KMS-11 (cell line): ENCODE results near the gene ZNF554.

Experiments
- H2AFZ ChIP-seq: fragments of 200-600 bp; sonication (generic); 2 replicates; pipeline ENCODE4 v1.6.1; 2016; ENCODE audit warnings: antibody characterized with exemption, mixed run types, low read depth
- H3K27ac ChIP-seq: fragments of 200-600 bp; sonication (generic); 2 replicates; pipeline ENCODE4 v1.6.1; 2016; ENCODE audit warnings: mild to moderate bottlenecking, mixed run types
- H3K27me3 ChIP-seq: fragments of 200-600 bp; sonication (generic); 2 replicates; pipeline ENCODE4 v1.6.1; 2017; ENCODE audit warnings: mild to moderate bottlenecking, low read depth, mixed run types, moderate library complexity; ENCODE audit not compliant: insufficient read depth
- H3K36me3 ChIP-seq: fragments of 200-600 bp; sonication (generic); 2 replicates; pipeline ENCODE4 v1.6.1; 2017; ENCODE audit warnings: mild to moderate bottlenecking, mixed run types; ENCODE audit not compliant: insufficient read depth
- H3K4me1 ChIP-seq: fragments of 200-600 bp; sonication (generic); 2 replicates; pipeline ENCODE4 v1.6.1; 2016; ENCODE audit warnings: mild to moderate bottlenecking, low read depth, mixed run types; ENCODE audit not compliant: poor library complexity, severe bottlenecking
- H3K4me2 ChIP-seq: fragments of 200-600 bp; sonication (generic); 2 replicates; pipeline ENCODE4 v1.7.0; 2016; ENCODE audit warnings: mild to moderate bottlenecking, mixed run types
- H3K4me3 ChIP-seq: fragments of 200-600 bp; sonication (generic); IDR thresholded peaks from 2 replicates; pipeline ENCODE4 v1.6.1; 2017; ENCODE audit warnings: low read depth, low read length, mixed read lengths; ENCODE audit not compliant: insufficient read depth
- H3K79me2 ChIP-seq: fragments of 200-600 bp; sonication (generic); 2 replicates; pipeline ENCODE4 v1.6.1; 2016; ENCODE audit warnings: low read depth, mixed run types; ENCODE audit not compliant: insufficient read depth
- H3K9ac ChIP-seq: fragments of 200-600 bp; sonication (generic); 2 replicates; pipeline ENCODE4 v1.6.1; 2016; ENCODE audit warnings: mild to moderate bottlenecking, mixed run types
- H4K20me1 ChIP-seq: fragments of 200-600 bp; sonication (generic); 2 replicates; pipeline ENCODE4 v1.6.1; 2016; ENCODE audit warnings: mild to moderate bottlenecking, mixed run types; ENCODE audit not compliant: insufficient read depth
- TF ChIP-seq, protein P1 (sequence below): fragments of 200-600 bp; sonication (generic); conservative IDR thresholded peaks from 2 replicates; pipeline ENCODE4 v1.6.1; 2017; ENCODE audit warnings: low read depth, mild to moderate bottlenecking, antibody characterized with exemption, low read length, moderate library complexity, mixed read lengths

ZNF554 gene

DNA sequence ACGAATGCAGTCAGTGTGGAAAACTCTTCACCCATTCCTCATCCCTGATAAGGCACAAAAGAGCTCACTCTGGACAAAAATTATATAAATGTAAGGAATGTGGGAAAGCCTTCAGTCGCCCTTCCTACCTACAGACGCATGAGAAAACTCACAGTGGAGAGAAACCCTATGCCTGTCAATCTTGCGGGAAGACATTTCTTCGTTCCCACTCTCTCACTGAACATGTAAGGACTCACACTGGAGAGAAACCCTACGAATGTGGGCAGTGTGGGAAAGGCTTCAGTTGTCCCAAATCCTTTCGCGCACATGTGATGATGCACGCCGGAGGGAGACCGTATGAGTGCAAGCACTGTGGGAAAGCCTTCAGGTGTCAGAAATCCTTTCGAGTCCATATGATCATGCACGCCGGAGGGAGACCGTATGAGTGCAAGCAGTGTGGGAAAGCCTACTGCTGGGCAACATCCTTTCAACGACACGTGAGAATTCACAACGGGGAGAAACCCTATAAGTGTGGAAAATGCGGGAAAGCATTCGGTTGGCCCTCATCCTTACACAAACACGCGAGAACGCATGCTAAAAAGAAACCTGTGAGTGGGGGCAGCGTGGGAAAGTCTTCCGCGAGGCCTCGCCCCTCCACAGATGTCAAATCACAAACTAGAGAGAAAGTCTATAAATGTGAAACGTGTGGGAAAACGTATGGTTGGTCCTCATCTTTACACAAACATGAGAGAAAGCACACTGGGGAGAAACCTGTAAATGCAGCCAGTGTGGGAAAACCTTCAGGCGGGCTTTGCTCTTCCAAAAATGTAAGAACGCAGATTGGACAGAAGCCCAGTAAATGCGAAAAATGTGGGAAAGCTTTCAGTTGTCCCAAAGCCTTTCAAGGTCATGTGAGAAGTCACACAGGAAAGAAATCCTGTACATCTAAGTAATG is 58.0 kb downstream of the ZNF554 start:
- no peaks in the 10 kb centered on the region for H3K36me3 ChIP-seq
- H3K9ac ChIP-seq: no peak overlapping the region
- no peak overlapping the region for H2AFZ ChIP-seq
- H3K27me3 ChIP-seq: peaks cover 29% of the 10 kb centered on the region; the same call in 1 of the 2 replicates
- H3K4me1 ChIP-seq: no peaks in the 10 kb centered on the region
- no peaks in the 10 kb centered on the region for H4K20me1 ChIP-seq
- TF ChIP-seq, protein P1, sequence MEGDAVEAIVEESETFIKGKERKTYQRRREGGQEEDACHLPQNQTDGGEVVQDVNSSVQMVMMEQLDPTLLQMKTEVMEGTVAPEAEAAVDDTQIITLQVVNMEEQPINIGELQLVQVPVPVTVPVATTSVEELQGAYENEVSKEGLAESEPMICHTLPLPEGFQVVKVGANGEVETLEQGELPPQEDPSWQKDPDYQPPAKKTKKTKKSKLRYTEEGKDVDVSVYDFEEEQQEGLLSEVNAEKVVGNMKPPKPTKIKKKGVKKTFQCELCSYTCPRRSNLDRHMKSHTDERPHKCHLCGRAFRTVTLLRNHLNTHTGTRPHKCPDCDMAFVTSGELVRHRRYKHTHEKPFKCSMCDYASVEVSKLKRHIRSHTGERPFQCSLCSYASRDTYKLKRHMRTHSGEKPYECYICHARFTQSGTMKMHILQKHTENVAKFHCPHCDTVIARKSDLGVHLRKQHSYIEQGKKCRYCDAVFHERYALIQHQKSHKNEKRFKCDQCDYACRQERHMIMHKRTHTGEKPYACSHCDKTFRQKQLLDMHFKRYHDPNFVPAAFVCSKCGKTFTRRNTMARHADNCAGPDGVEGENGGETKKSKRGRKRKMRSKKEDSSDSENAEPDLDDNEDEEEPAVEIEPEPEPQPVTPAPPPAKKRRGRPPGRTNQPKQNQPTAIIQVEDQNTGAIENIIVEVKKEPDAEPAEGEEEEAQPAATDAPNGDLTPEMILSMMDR: no peak
- H3K79me2 ChIP-seq: no peaks in the 10 kb centered on the region
- no peak overlapping the region for H3K4me2 ChIP-seq
- H3K4me3 ChIP-seq: no peak overlapping the region
- H3K27ac ChIP-seq: no peak overlapping the region

DNA sequence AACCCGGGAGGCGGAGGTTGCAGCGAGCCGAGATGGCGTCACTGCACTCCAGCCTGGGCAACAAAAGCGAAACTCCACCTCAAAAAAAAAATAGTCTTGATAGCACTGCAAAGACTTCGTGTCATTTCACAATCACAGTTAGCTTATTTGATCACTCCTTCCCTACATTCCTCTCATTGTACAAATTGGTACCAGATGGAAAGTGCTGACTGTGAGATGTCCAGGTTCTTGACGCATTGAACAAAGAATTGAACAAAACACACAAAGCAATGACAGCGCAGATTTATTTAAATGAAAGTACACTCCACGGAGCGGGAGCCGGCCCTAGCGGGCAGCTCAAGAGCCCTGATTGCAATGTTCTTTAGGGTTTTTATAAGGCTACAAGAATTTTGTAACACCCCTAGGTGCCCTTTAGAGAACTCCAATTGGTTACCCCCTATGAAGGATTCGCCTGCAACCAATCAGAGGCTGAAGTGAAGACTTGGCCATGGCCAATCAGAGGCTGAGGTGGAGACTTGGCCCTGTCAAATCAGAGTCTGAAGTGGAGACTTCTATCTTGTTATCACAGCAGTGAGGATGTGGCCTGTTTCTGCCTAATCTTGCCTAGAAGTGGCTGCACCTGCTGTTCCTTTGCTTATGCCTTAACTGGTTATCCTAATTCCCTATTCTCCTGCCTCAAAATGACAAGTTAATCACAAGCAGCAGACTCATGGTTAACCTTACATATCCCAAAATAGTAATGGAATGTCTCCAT is 64.2 kb downstream of the ZNF554 start:
- Histone ChIP-seq H4K20me1 (no peaks in the 10 kb centered on the region), H3K27ac (no peak overlapping the region), H3K27me3 (peaks cover 45% of the 10 kb centered on the region; the same call in 1 of the 2 replicates), H3K4me2 (no peak overlapping the region), H2AFZ (no peak overlapping the region), H3K4me3 (no peak overlapping the region), H3K36me3 (no peaks in the 10 kb centered on the region), H3K9ac (no peak overlapping the region), H3K4me1 (no peaks in the 10 kb centered on the region), H3K79me2 (no peaks in the 10 kb centered on the region)
- TF ChIP-seq, protein P1: no peak

DNA sequence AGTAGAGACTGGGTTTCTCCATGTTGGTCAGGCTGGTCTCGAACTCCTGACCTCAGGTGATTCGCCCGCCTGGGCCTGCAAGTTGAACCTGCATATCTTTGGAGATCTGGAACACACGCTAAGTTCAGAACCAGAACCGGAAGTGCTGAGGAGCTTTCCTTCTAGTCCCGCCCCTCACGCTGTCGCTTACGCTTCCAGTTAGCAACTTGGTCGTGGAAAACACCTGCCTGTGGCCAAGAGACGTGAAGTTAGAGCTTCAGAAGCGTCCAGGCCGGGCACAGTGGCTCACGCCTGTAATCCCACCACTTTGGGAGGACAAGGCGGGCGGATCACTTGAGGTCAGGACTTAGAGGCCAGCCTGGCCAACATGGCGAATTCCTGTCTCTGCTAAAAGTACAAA is 66.1 kb downstream of the ZNF554 start:
- Histone ChIP-seq H3K4me3 (no peak overlapping the region), H3K79me2 (no peaks in the 10 kb centered on the region), H3K9ac (no peak overlapping the region), H3K27ac (no peak overlapping the region), H4K20me1 (no peaks in the 10 kb centered on the region), H3K4me1 (no peaks in the 10 kb centered on the region), H3K36me3 (no peaks in the 10 kb centered on the region), H2AFZ (no peak overlapping the region), H3K27me3 (peaks cover 44% of the 10 kb centered on the region; the same call in 1 of the 2 replicates), H3K4me2 (no peak overlapping the region)
- TF ChIP-seq, protein P1: no peak
